Stomach (tissue), 9 donors: ENCODE data around the gene TTC28. TPM values are rescaled to one million over a fixed set of nuclear protein-coding genes. Genes with fewer than 3 reads are reported as not detected.
"Not testable (repeated sequence)": the region's sequence is repeated elsewhere in the genome, so short reads cannot be mapped to it uniquely, and the experiment has no call there.

Experiments used
- DNase-seq, 2 donors: peaks; one replicate each; pipeline versions ENCODE4 v3.0.0 to v3.0.0-alpha.2; 2013 to 2019
- H3K27ac ChIP-seq, 5 donors: fragments of 200-600 bp in 4 of 5; sonication (generic) in 4 of 5; one replicate each; pipeline ENCODE4 v1.5.1; 2013 to 2019; ENCODE audit warnings: mild to moderate bottlenecking in 1 of 5, moderate library complexity in 1 of 5
- H3K27me3 ChIP-seq, 3 donors: fragments of 200-600 bp; sonication (generic); one replicate each; pipeline ENCODE4 v1.5.1; 2017 to 2019; ENCODE audit warnings: mixed run types in 1 of 3
- H3K36me3 ChIP-seq, 4 donors: fragments of 200-600 bp; sonication (generic); 1 replicate in 3 of 4; 2 replicates in 1 of 4; pipeline ENCODE4 v1.5.1; 2016 to 2019
- H3K4me1 ChIP-seq, 4 donors: fragments of 200-600 bp; sonication (generic); one replicate each; pipeline ENCODE4 v1.5.1; 2016 to 2019
- H3K4me3 ChIP-seq, 4 donors: fragments of 200-600 bp; sonication (generic) in 3 of 4; one replicate each; pipeline ENCODE4 v1.5.1; 2016 to 2019; ENCODE audit warnings: mild to moderate bottlenecking in 1 of 4
- H3K9me3 ChIP-seq, 4 donors: fragments of 200-600 bp; sonication (generic); one replicate each; pipeline ENCODE4 v1.5.1; 2016 to 2019
- EP300 ChIP-seq: sonication (generic); formaldehyde crosslinking; IDR thresholded peaks from one replicate; pipeline ENCODE4 v1.6.1; 2017; ENCODE audit warnings: antibody characterized with exemption
- POLR2A ChIP-seq, 4 donors: fragments of 450-650 bp; IDR thresholded peaks; one replicate each; pipeline ENCODE4 v1.6.1; 2016; ENCODE audit warnings: antibody characterized with exemption in 4 of 4, control low read depth in 2 of 4, mild to moderate bottlenecking in 1 of 4, moderate library complexity in 1 of 4
- POLR2AphosphoS5 ChIP-seq, 3 donors: sonication (generic); formaldehyde crosslinking; IDR thresholded peaks; one replicate each; pipeline ENCODE4 v1.6.1; 2016; ENCODE audit warnings: antibody characterized with exemption in 3 of 3
- WGBS, 5 donors: extraction: QIAGEN DNeasy Blood & Tissue Kit in 3 of 5; methylation state at CpG; one replicate each; pipeline versions ENCODE4 v1.1.5 to v1.1.7; 2013 to 2018; 5-methylcytosine and 5-hydroxymethylcytosine counted together
- intact Hi-C: fragments of 100-400 bp; cut with DNase I; formaldehyde crosslinking; loops from one replicate; pipeline ENCODE4 v1.15.1; 2023; ENCODE audit warnings: low total_unique reads
- polyA plus RNA-seq, 3 donors: library from polyadenylated mRNA; stranded (reverse); fragments of 200-250 nt; gene quantifications; one replicate each; pipeline ENCODE4 v1.2.3, GENCODE V29; 2013
- total RNA-seq, 5 donors: library from RNA; depleted of rRNA; stranded (reverse); fragments of >200 nt; gene quantifications; one replicate each; pipeline versions ENCODE4 v1.1.0 to v1.2.3, GENCODE V29; 2014 to 2016
- TF ChIP-seq, protein P1 (sequence below), 7 experiments: fragments of 450-650 bp in 4 of 7; fragments of 200-600 bp in 3 of 7; sonication (generic) in 3 of 7; IDR thresholded peaks; one replicate each; pipeline ENCODE4 v1.5.1; 2016 to 2019; ENCODE audit warnings: antibody characterized with exemption in 7 of 7, control low read depth in 2 of 7, mild to moderate bottlenecking in 1 of 7
- donor health status: healthy with polysubstance abuse.
- donor health status: Bipolar disorder and iron deficiency.
- donor health status: healthy.

Gene TTC28
- total and polyA plus RNA-seq, 8 donors = 1.7 to 53.4 (median 24.6) TPM

DNA sequence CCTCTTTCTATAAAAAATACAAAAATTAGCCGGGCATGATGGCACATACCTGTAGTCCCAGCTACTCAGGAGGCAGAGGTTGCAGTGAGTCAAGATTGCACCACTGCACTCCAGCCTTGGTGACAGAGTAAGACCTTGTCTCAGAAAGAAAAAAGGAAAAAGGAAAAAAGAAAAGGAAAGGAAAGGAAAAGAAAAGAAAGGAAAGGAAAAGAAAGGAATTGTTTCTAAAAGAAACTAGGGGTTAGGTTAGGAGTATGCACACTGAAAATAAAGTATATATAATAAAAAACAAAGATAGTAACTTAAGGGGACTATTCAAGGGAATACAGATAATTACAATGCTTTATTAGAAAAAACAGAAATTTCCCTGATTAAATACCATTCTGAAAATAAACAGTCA is 50.9 kb downstream of the TTC28 start:
- TF ChIP-seq EP300 (no peak), POLR2AphosphoS5 (IDR thresholded peaks at IDR 0.05) (no peak), POLR2A (IDR thresholded peaks at IDR 0.05) (no peak)
- TF ChIP-seq, protein P1, sequence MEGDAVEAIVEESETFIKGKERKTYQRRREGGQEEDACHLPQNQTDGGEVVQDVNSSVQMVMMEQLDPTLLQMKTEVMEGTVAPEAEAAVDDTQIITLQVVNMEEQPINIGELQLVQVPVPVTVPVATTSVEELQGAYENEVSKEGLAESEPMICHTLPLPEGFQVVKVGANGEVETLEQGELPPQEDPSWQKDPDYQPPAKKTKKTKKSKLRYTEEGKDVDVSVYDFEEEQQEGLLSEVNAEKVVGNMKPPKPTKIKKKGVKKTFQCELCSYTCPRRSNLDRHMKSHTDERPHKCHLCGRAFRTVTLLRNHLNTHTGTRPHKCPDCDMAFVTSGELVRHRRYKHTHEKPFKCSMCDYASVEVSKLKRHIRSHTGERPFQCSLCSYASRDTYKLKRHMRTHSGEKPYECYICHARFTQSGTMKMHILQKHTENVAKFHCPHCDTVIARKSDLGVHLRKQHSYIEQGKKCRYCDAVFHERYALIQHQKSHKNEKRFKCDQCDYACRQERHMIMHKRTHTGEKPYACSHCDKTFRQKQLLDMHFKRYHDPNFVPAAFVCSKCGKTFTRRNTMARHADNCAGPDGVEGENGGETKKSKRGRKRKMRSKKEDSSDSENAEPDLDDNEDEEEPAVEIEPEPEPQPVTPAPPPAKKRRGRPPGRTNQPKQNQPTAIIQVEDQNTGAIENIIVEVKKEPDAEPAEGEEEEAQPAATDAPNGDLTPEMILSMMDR (IDR thresholded peaks at IDR 0.05) = no peak
- no peak for DNase-seq
- H3K27me3 ChIP-seq = no peaks in the 10 kb centered on the region
- 83 to 93% (median 89%) methylated on average over 1 of the region's 1 CpG for WGBS, 5 donors
- H3K4me3 ChIP-seq = no peak overlapping the region
- no peaks in the 10 kb centered on the region for H3K36me3 ChIP-seq
- intact Hi-C loops = no loop called here
- no peak overlapping the region for H3K27ac ChIP-seq
- H3K4me1 ChIP-seq = no peaks in the 10 kb centered on the region
- no peaks in the 10 kb centered on the region for H3K9me3 ChIP-seq

DNA sequence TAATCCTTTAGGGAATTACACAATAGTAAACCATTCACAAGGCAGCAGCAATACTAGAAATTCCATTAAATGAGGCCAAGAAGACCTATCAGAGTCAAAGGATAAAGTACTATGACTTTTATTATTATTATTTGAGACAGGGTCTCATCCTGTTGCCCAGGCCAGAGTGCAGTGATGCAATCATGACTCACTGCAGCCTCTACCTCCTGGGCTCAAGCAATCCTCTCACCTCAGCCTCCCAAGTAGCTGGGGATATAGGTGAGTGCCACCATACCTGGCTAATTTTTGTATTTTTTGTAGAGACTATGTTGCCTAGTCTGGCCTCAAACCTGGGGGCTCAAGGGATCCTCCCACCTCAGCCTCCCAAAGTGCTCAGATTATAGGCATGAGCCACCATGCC is 51.8 kb downstream of the TTC28 start:
- Histone ChIP-seq H3K4me1 (no peaks in the 10 kb centered on the region), H3K27me3 (no peaks in the 10 kb centered on the region), H3K27ac (no peak overlapping the region), H3K9me3 (no peaks in the 10 kb centered on the region), H3K4me3 (no peak overlapping the region), H3K36me3 (no peaks in the 10 kb centered on the region)
- DNase-seq = no peak
- TF ChIP-seq POLR2A (IDR thresholded peaks at IDR 0.05) (no peak), POLR2AphosphoS5 (IDR thresholded peaks at IDR 0.05) (no peak), EP300 (no peak)
- TF ChIP-seq, protein P1 (IDR thresholded peaks at IDR 0.05) = no peak
- intact Hi-C loops = no loop called here

DNA sequence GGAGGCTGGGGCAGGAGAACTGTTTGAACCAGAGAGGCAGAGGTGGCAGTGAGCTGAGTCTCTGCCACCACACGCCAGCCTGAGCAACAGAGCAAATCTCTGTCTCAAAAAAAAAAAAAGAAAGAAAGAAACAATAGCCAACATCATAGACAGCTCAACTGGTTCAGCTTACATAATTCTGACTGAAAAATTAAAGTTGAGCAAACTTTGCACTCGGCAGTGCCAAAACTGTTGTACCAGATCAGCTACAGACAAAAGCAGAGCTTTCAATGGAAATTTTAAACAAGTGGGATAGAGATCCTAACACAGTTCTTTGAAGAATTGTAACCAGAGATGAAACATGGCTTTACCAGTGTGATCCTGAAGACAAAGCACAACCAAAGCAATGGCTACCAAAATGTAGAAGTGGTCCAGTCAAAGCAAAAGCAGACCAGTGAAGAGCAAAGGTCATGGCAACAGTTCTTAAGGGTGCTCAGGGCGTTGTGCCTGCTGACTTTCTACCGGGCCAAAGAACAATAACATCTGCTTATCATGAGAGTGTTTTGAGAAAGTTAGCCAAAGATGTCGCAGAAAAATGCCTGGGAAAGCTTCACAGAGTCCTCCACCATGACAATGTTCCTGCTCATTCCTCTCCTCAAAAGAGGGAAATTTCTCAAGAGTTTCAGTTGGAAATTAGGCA is 59.3 kb downstream of the TTC28 start:
- H3K36me3 ChIP-seq = no peaks in the 10 kb centered on the region
- 45 to 59% (median 52%) methylated on average over 5 of the region's 5 CpGs for WGBS, 5 donors
- no peaks in the 10 kb centered on the region for H3K27me3 ChIP-seq
- H3K9me3 ChIP-seq = no peaks in the 10 kb centered on the region
- H3K4me3 ChIP-seq = no peak overlapping the region
- TF ChIP-seq, protein P1 (IDR thresholded peaks at IDR 0.05) = no peak
- no peak for TF ChIP-seq POLR2A (IDR thresholded peaks at IDR 0.05)
- no peak for TF ChIP-seq EP300
- no peak for TF ChIP-seq POLR2AphosphoS5 (IDR thresholded peaks at IDR 0.05)
- intact Hi-C loops = no loop called here
- H3K4me1 ChIP-seq = no peaks in the 10 kb centered on the region
- no peak overlapping the region for H3K27ac ChIP-seq
- DNase-seq = no peak

DNA sequence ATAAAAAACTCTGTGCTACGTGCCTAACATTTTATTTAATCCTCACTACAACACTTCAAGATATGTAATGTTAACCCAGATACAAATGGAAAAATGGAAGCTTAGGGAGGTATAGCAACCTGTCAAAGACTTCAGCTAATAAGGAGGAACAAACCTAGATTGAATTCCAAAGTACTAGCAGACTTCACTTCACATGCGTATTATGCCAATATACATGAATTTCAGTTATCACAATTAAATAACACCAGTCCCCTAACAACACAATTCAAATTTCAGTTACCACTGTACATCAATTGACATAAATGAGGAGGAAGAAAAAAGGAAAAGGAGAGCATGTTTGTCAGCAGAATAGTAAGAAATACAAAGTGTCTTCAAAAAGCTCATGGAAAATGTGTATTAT is 60.4 kb downstream of the TTC28 start:
- no peaks in the 10 kb centered on the region for H3K4me1 ChIP-seq
- no peaks in the 10 kb centered on the region for H3K9me3 ChIP-seq
- H3K27ac ChIP-seq = no peak overlapping the region
- H3K36me3 ChIP-seq = no peaks in the 10 kb centered on the region
- 84 to 98% (median 87%) methylated on average over 2 of the region's 2 CpGs for WGBS, 5 donors
- H3K4me3 ChIP-seq = no peak overlapping the region
- DNase-seq = no peak
- intact Hi-C loops = no loop called here
- no peaks in the 10 kb centered on the region for H3K27me3 ChIP-seq
- TF ChIP-seq EP300 (no peak), POLR2AphosphoS5 (IDR thresholded peaks at IDR 0.05) (no peak), POLR2A (IDR thresholded peaks at IDR 0.05) (no peak)
- TF ChIP-seq, protein P1 (IDR thresholded peaks at IDR 0.05) = no peak

DNA sequence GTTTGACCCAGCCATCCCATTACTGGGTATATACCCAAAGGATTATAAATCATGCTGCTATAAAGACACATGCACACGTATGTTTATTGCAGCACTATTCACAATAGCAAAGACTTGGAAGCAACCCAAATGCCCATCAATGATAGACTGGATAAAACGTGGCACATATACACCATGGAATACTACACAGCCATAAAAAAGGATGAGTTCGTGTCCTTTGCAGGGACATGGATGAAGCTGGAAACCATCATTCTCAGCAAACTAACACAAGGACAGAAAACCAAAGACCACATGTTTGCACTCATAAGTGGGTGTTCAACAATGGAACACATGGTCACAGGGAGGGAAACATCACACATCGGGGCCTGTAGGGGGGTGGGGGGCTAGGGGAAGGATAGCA is 64.2 kb downstream of the TTC28 start:
- H3K4me1 ChIP-seq, H3K36me3 ChIP-seq, intact Hi-C loops, H3K27me3 ChIP-seq, H3K27ac ChIP-seq, DNase-seq, H3K4me3 ChIP-seq, H3K9me3 ChIP-seq: not testable (repeated sequence)
- WGBS, 5 donors = 87 to 95% (median 94%) methylated on average over 4 of the region's 4 CpGs
